Measurements from ENCODE around the gene CTCFL.

CTCFL gene

GRCh38 chr20:57568960-57569359 lies 44.0 kb upstream of the CTCFL start:
- DNase-seq (ENCODE audit: low read depth): no peak
- TF ChIP-seq, protein P1, sequence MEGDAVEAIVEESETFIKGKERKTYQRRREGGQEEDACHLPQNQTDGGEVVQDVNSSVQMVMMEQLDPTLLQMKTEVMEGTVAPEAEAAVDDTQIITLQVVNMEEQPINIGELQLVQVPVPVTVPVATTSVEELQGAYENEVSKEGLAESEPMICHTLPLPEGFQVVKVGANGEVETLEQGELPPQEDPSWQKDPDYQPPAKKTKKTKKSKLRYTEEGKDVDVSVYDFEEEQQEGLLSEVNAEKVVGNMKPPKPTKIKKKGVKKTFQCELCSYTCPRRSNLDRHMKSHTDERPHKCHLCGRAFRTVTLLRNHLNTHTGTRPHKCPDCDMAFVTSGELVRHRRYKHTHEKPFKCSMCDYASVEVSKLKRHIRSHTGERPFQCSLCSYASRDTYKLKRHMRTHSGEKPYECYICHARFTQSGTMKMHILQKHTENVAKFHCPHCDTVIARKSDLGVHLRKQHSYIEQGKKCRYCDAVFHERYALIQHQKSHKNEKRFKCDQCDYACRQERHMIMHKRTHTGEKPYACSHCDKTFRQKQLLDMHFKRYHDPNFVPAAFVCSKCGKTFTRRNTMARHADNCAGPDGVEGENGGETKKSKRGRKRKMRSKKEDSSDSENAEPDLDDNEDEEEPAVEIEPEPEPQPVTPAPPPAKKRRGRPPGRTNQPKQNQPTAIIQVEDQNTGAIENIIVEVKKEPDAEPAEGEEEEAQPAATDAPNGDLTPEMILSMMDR (IDR thresholded peaks at IDR 0.05; ENCODE audit: low read length, missing control alignments): no peak
- H3K4me3 ChIP-seq (replicated peaks; ENCODE audit: low read depth, low read length): no peak overlapping the region

GRCh38 chr20:57568088-57568896 lies 43.4 kb upstream of the CTCFL start:
- no peak for DNase-seq (ENCODE audit: low read depth)
- H3K4me3 ChIP-seq (replicated peaks; ENCODE audit: low read depth, low read length): no peak overlapping the region
- TF ChIP-seq, protein P1 (IDR thresholded peaks at IDR 0.05; ENCODE audit: low read length, missing control alignments): no peak

DNA sequence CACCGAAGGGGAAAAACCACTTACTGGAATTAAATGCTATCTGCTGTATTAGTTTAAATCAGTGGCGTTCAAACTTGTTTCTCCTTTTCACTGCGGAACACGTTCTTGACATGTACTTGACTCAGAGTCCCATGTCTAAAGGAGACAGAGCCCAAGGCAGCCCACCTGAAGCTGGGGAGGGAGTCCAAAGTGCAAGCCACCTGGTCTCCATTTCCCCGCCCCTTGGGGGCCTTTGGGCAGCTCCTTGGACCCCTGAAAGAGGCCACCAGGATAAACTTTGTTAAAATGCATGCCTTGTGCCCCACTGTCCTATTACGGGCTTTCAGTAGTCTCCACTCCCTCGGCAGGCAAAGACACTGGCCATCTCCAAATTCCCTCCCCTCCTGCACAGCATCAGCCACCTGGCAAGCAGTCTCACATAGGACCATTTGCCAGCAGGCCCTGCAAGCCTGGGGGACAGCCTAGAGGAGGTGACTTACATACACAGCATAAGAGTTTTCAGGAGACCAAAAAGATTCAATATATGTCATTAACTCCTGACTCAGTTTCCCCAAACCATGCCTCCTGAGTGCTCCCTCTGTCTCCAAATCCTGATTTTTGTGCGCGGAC lies 42.6 kb upstream of the CTCFL start:
- no peak overlapping the region for H3K4me3 ChIP-seq (replicated peaks; ENCODE audit: low read depth, low read length)
- TF ChIP-seq, protein P1 (IDR thresholded peaks at IDR 0.05; ENCODE audit: low read length, missing control alignments): no peak
- DNase-seq (ENCODE audit: low read depth): no peak

GRCh38 chr20:57566803-57567459 lies 42.0 kb upstream of the CTCFL start:
- H3K4me3 ChIP-seq (replicated peaks; ENCODE audit: low read depth, low read length): no peak overlapping the region
- DNase-seq (ENCODE audit: low read depth): no peak
- TF ChIP-seq, protein P1 (IDR thresholded peaks at IDR 0.05; ENCODE audit: low read length, missing control alignments): no peak

- no peak overlapping the region for H3K4me3 ChIP-seq (replicated peaks; ENCODE audit: low read depth, low read length)
- DNase-seq (ENCODE audit: low read depth): no peak
- TF ChIP-seq, protein P1 (IDR thresholded peaks at IDR 0.05; ENCODE audit: low read length, missing control alignments): no peak
These were observed 41.5 kb upstream of the CTCFL start for GRCh38 chr20:57566399-57566798.

DNA sequence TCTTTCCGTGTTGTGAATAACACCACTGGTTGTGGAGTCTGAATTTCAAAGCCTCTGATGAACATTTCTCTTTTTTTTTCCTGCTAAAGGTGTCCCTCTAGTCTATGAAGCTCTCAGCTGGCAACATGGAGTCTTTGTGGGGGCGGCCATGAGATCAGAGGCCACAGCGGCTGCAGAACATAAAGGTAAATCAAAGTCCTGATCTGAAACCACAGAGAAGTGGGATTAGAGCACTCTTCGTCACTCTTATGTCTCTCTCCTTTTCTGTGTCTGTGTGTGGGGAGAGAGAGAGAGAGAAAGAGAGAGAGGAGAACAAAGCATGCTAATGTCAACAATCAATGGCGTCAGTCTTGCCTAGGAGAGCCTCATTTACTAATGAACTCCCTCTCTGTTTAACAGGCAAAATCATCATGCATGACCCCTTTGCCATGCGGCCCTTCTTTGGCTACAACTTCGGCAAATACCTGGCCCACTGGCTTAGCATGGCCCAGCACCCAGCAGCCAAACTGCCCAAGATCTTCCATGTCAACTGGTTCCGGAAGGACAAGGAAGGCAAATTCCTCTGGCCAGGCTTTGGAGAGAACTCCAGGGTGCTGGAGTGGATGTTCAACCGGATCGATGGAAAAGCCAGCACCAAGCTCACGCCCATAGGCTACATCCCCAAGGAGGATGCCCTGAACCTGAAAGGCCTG lies 40.2 kb upstream of the CTCFL start:
- no peak overlapping the region for H3K4me3 ChIP-seq (replicated peaks; ENCODE audit: low read depth, low read length)
- DNase-seq (ENCODE audit: low read depth): no peak
- TF ChIP-seq, protein P1 (IDR thresholded peaks at IDR 0.05; ENCODE audit: low read length, missing control alignments): no peak
